Tibial nerve (tissue), 4 donors: ENCODE measurements around the gene ACTR3C. TPM values are rescaled to one million over a fixed set of nuclear protein-coding genes. Genes with fewer than 3 reads are reported as not detected.
A peak's percentile ranks its signal among the peaks of the same experiment; 100 is the strongest.

Source experiments
- DNase-seq, 2 donors: peaks; one replicate each; pipeline ENCODE4 v3.0.0-alpha.2; 2019; ENCODE audit warnings: low spot score in 2 of 2
- H3K27ac ChIP-seq, 4 donors: fragments of 200-600 bp; sonication (generic) in 3 of 4; one replicate each; pipeline ENCODE4 v1.5.1; 2017 to 2019; ENCODE audit warnings: mild to moderate bottlenecking in 1 of 4
- H3K27me3 ChIP-seq, 2 donors: fragments of 200-600 bp; sonication (generic) in 1 of 2; one replicate each; pipeline versions ENCODE4 v1.5.1 to v1.6.0; 2017 to 2019
- H3K36me3 ChIP-seq, 3 donors: fragments of 200-600 bp; sonication (generic); one replicate each; pipeline ENCODE4 v1.5.1; 2018 to 2019
- H3K4me1 ChIP-seq, 4 donors: fragments of 200-600 bp; sonication (generic) in 3 of 4; one replicate each; pipeline ENCODE4 v1.5.1; 2017 to 2019
- H3K4me3 ChIP-seq, 4 donors: fragments of 200-600 bp; sonication (generic) in 3 of 4; one replicate each; pipeline ENCODE4 v1.5.1; 2017 to 2019; ENCODE audit warnings: mild to moderate bottlenecking in 1 of 4, moderate library complexity in 1 of 4
- H3K9me3 ChIP-seq, 4 donors: fragments of 200-600 bp; sonication (generic) in 3 of 4; one replicate each; pipeline ENCODE4 v1.5.1; 2017 to 2019
- EP300 ChIP-seq, 2 donors: sonication (generic); formaldehyde crosslinking; IDR thresholded peaks; one replicate each; pipeline ENCODE4 v1.6.1; 2017; ENCODE audit warnings: antibody characterized with exemption in 2 of 2, mild to moderate bottlenecking in 1 of 2
- POLR2A ChIP-seq, 2 donors: fragments of 450-650 bp; IDR thresholded peaks; one replicate each; pipeline ENCODE4 v1.6.1; 2017; ENCODE audit warnings: antibody characterized with exemption in 2 of 2, mild to moderate bottlenecking in 2 of 2, moderate library complexity in 2 of 2
- WGBS, 2 donors: methylation state at CpG; one replicate each; pipeline ENCODE4 v1.1.5; 2018; 5-methylcytosine and 5-hydroxymethylcytosine counted together
- total RNA-seq, 4 donors: library from RNA; depleted of rRNA; stranded (reverse); fragments of >200 nt; gene quantifications; one replicate each; pipeline ENCODE4 v1.1.0, GENCODE V29; 2016
- TF ChIP-seq, protein P1 (sequence below), 5 experiments: fragments of 200-600 bp in 3 of 5; fragments of 450-650 bp in 2 of 5; sonication (generic) in 3 of 5; IDR thresholded peaks; one replicate each; pipeline ENCODE4 v1.5.1; 2016 to 2019; ENCODE audit warnings: antibody characterized with exemption in 5 of 5, mild to moderate bottlenecking in 3 of 5, moderate library complexity in 2 of 5

ACTR3C gene
- total RNA-seq, 4 donors from 2014 or later = 0.44 to 2.3 (median 0.94) TPM

DNA sequence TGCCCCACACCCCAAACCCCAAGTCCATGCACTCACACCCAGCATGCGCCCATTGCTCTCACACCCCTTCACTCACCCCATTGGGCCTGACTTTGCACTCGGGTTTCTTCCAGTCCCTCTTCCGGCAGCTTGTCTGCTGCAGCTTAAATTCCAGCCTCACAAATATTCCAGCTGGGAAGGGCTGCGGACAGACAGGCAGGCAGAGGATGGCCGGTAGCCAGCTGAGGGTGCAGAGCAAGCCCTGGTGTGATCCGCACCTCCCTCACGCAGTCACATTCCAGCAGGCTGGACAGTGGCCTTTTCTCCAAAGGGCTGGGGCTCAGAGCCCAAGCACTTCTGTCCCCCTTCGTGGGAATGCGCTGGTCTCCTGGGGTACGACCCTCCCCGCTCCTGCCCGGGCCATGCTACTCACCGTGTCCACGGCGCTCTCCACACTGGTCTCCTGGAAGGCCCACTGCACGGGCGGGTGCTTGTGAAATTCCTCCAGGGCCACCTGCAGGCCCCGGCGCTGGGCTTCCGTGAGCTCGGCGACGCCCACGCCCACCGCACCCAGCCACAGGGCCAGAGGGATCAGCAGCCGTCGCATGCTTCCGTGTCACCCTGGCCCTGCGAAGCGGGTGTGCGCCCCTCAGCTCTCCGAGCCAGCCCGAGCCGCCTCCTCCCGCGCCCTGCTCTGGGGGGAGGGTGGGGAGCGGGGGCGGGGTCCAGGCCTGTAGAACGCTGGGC, 16.8 kb upstream of the ACTR3C start:
- WGBS, 2 donors = 12 to 14% methylated on average over 23 to 35 of the region's 39 CpGs

DNA sequence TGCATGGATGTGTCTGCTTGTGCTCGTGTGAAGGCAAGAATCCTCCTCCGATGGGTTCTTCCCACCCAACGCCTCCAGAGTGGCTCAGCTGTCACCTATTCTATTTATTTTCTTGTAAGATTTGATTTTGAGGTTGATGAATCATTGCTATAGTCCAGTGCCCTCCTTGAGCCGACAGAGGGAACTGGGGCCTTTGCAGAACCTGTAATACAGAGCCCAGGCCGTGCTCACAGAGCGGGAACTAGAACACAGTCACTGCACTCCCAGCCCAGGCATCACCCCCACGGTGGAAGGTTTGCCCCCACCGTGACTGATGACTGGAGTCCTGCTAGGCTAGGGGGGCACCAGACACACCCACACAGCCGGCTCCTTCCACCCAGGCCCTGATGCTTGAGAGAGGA, 16.1 kb upstream of the ACTR3C start:
- DNase-seq = no peak
- Histone ChIP-seq H3K4me1 (peaks cover 0 to 79% (median 21%) of the 10 kb centered on the region in 4 donors), H3K27me3 (peaks cover 0 to 3% of the 10 kb centered on the region in 2 donors), H3K27ac (peak overlapping the region in 3 of 4 donors; percentile 80 to 91 (median 88)), H3K9me3 (peaks cover 0 to 6% (median 0%) of the 10 kb centered on the region in 4 donors), H3K36me3 (peaks cover 0 to 19% (median 0%) of the 10 kb centered on the region in 3 donors), H3K4me3 (peak overlapping the region in 2 of 4 donors; percentile 51 to 65)
- TF ChIP-seq EP300 (IDR thresholded peaks at IDR 0.05) (no peak), POLR2A (IDR thresholded peaks at IDR 0.05) (no peak)
- TF ChIP-seq, protein P1, sequence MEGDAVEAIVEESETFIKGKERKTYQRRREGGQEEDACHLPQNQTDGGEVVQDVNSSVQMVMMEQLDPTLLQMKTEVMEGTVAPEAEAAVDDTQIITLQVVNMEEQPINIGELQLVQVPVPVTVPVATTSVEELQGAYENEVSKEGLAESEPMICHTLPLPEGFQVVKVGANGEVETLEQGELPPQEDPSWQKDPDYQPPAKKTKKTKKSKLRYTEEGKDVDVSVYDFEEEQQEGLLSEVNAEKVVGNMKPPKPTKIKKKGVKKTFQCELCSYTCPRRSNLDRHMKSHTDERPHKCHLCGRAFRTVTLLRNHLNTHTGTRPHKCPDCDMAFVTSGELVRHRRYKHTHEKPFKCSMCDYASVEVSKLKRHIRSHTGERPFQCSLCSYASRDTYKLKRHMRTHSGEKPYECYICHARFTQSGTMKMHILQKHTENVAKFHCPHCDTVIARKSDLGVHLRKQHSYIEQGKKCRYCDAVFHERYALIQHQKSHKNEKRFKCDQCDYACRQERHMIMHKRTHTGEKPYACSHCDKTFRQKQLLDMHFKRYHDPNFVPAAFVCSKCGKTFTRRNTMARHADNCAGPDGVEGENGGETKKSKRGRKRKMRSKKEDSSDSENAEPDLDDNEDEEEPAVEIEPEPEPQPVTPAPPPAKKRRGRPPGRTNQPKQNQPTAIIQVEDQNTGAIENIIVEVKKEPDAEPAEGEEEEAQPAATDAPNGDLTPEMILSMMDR (IDR thresholded peaks at IDR 0.05) = no peak
- 29 to 42% methylated on average over 9 of the region's 9 CpGs for WGBS, 2 donors

More for the DNA sequence above, 16.8 kb upstream of the ACTR3C start:
- peak in 1 of 2 donors; percentile 29 for DNase-seq
- Histone ChIP-seq H3K27me3 (peaks cover 0 to 3% of the 10 kb centered on the region in 2 donors), H3K4me1 (peaks cover 0 to 71% (median 19%) of the 10 kb centered on the region in 4 donors), H3K4me3 (peak overlapping the region; percentile 51 to 65 (median 58)), H3K27ac (peak overlapping the region; percentile 80 to 91 (median 84)), H3K9me3 (peaks cover 0 to 8% (median 0%) of the 10 kb centered on the region in 4 donors), H3K36me3 (peaks cover 0 to 19% (median 0%) of the 10 kb centered on the region in 3 donors)
- TF ChIP-seq EP300 (IDR thresholded peaks at IDR 0.05) (peak in 1 of 2 donors; percentile 11), POLR2A (IDR thresholded peaks at IDR 0.05) (no peak)
- TF ChIP-seq, protein P1 (IDR thresholded peaks at IDR 0.05) = no peak

DNA sequence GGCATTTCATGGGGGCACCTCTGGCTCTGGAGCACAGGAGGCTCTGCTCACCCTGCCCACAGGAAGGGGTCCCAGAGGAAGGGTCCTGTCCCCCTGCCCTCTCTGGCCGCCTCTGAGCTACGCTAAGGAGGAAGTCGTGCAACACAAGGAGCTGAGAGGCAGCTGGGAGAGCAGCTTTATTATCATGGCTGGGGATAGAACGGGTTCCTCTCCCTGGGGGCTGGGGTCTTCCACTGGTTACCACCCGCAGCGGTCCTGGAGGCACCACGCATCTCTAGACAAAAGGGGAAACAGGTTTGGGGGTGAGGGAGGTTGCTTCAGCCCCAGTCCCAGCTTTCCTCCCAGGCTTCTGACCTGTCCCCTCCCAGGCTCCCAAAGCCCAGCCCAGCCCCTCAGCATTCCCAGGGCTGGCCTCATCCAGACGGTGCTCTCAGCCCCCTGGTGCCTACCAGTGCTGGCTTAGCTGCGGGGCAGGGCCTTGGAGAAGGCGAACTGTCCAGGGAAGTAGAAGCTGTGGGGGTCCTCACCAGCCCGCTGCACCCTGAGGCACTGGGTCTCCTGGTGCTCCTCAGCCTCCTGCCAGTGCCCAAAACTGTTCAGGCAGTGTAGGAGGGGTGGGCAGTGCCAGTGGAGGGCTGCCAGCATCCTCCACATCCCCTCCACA, 15.0 kb upstream of the ACTR3C start:
- peaks cover 0 to 19% (median 0%) of the 10 kb centered on the region in 3 donors for H3K36me3 ChIP-seq
- no peak overlapping the region for H3K4me3 ChIP-seq
- 66 to 82% methylated on average over 10 of the region's 11 CpGs for WGBS, 2 donors
- peak overlapping the region in 1 of 4 donors; percentile 91 for H3K27ac ChIP-seq
- DNase-seq = no peak
- no peak for TF ChIP-seq EP300 (IDR thresholded peaks at IDR 0.05)
- no peak for TF ChIP-seq POLR2A (IDR thresholded peaks at IDR 0.05)
- TF ChIP-seq, protein P1 (IDR thresholded peaks at IDR 0.05) = no peak
- peaks cover 0 to 80% (median 21%) of the 10 kb centered on the region in 4 donors for H3K4me1 ChIP-seq
- H3K27me3 ChIP-seq = peaks cover 0 to 3% of the 10 kb centered on the region in 2 donors
- H3K9me3 ChIP-seq = no peaks in the 10 kb centered on the region

DNA sequence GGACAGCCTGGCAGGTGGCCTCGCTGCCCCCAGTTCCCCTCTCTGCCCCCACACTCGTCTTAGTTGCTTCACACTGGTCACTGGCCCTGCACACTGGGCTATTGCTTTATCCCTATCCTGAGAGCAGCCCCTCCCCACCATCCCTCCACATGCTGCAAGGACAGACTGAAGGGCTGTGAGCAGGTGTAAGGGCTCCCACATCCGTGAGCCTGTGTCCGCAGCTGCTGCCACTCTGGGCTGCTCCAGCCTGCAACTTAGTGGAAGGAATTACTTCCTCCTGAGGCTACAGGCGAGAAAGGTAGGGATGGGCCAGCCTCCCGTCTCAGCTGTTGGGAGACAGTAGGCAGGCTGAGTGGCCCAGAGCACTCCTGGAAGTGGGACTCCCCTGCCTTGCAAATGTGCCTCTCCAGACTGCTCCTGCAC, 14.3 kb upstream of the ACTR3C start:
- no peak for TF ChIP-seq POLR2A (IDR thresholded peaks at IDR 0.05)
- TF ChIP-seq EP300 (IDR thresholded peaks at IDR 0.05) = no peak
- TF ChIP-seq, protein P1 (IDR thresholded peaks at IDR 0.05) = no peak
- H3K4me1 ChIP-seq = peaks cover 0 to 78% (median 21%) of the 10 kb centered on the region in 4 donors
- WGBS, 2 donors = 76 to 85% methylated on average over 5 to 6 of the region's 6 CpGs

More for the DNA sequence above, 14.3 kb upstream of the ACTR3C start:
- Histone ChIP-seq H3K36me3 (peaks cover 0 to 19% (median 0%) of the 10 kb centered on the region in 3 donors), H3K4me3 (no peak overlapping the region), H3K9me3 (no peaks in the 10 kb centered on the region), H3K27me3 (peaks cover 0 to 3% of the 10 kb centered on the region in 2 donors), H3K27ac (peak overlapping the region in 1 of 4 donors; percentile 91)
- no peak for DNase-seq
